ENCODE measurements around the gene PROS1. TPM values are rescaled to one million over a fixed set of nuclear protein-coding genes. Genes with fewer than 3 reads are reported as not detected.

Gene PROS1
- total and polyA plus RNA-seq, 2 donors (not counting 1 experiment from before 2014, with no cell fraction given), result 30.2 to 33.0 TPM

- Histone ChIP-seq H4K20me1 (ENCODE audit: control insufficient read depth, extremely low read depth, insufficient read depth, low read length) (no peaks in the 10 kb centered on the region), H2AFZ (ENCODE audit: low read length) (no peak overlapping the region), H3K36me3 (ENCODE audit: control insufficient read depth, insufficient read depth, low read length) (no peaks in the 10 kb centered on the region), H3K27ac (ENCODE audit: insufficient read depth, low read length) (no peak overlapping the region), H3K27me3 (ENCODE audit: control insufficient read depth, insufficient read depth, low read length) (no peaks in the 10 kb centered on the region), H3K4me2 (ENCODE audit: extremely low read depth, insufficient read depth, low read length) (no peak overlapping the region), H3K9ac (ENCODE audit: insufficient read depth, low read length) (no peak overlapping the region), H3K4me3 (replicated peaks in 1 of 4; ENCODE audit: control extremely low read depth in 1 of 4, insufficient read depth in 1 of 4, low read depth in 3 of 4, low read length in 4 of 4) (no peak overlapping the region), H3K79me2 (ENCODE audit: control insufficient read depth, insufficient read depth, low read length) (no peaks in the 10 kb centered on the region), H3K4me1 (ENCODE audit: control insufficient read depth, extremely low read depth, insufficient read depth, low read length) (no peaks in the 10 kb centered on the region), H3K9me3 (ENCODE audit: control insufficient read depth, insufficient read depth, low read depth, low read length) (no peaks in the 10 kb centered on the region)
- TF ChIP-seq CTCF (conservative IDR thresholded peaks at IDR 0.05 in 1 of 2, IDR thresholded peaks at IDR 0.05 in 1 of 2; ENCODE audit: low read depth in 1 of 2, low read length in 2 of 2), result no peak
- TF ChIP-seq EZH2 (IDR thresholded peaks at IDR 0.05; ENCODE audit: low read length, missing control alignments), result no peak
- no peak for DNase-seq (ENCODE audit: low read depth in 2 of 2)
These were observed 28.3 kb upstream of the PROS1 start for GRCh38 chr3:94001827-94002495.

- Histone ChIP-seq H3K4me3 (replicated peaks in 1 of 4; ENCODE audit: control extremely low read depth in 1 of 4, insufficient read depth in 1 of 4, low read depth in 3 of 4, low read length in 4 of 4) (no peak overlapping the region), H3K27me3 (ENCODE audit: control insufficient read depth, insufficient read depth, low read length) (no peaks in the 10 kb centered on the region), H3K36me3 (ENCODE audit: control insufficient read depth, insufficient read depth, low read length) (no peaks in the 10 kb centered on the region), H3K27ac (ENCODE audit: insufficient read depth, low read length) (no peak overlapping the region), H4K20me1 (ENCODE audit: control insufficient read depth, extremely low read depth, insufficient read depth, low read length) (no peaks in the 10 kb centered on the region), H3K79me2 (ENCODE audit: control insufficient read depth, insufficient read depth, low read length) (no peaks in the 10 kb centered on the region), H3K4me2 (ENCODE audit: extremely low read depth, insufficient read depth, low read length) (no peak overlapping the region), H3K9ac (ENCODE audit: insufficient read depth, low read length) (no peak overlapping the region), H3K4me1 (ENCODE audit: control insufficient read depth, extremely low read depth, insufficient read depth, low read length) (no peaks in the 10 kb centered on the region), H3K9me3 (ENCODE audit: control insufficient read depth, insufficient read depth, low read depth, low read length) (no peaks in the 10 kb centered on the region), H2AFZ (ENCODE audit: low read length) (no peak overlapping the region)
- peak in 1 of 2 donors; percentile 7 for DNase-seq (ENCODE audit: low read depth in 2 of 2)
- no peak for TF ChIP-seq CTCF (conservative IDR thresholded peaks at IDR 0.05 in 1 of 2, IDR thresholded peaks at IDR 0.05 in 1 of 2; ENCODE audit: low read depth in 1 of 2, low read length in 2 of 2)
- TF ChIP-seq EZH2 (IDR thresholded peaks at IDR 0.05; ENCODE audit: low read length, missing control alignments), result no peak
These were observed 27.5 kb upstream of the PROS1 start for GRCh38 chr3:94001191-94001590.

GRCh38 chr3:93994056-93994455 is 20.4 kb upstream of the PROS1 start:
- no peak overlapping the region for H3K9ac ChIP-seq (ENCODE audit: insufficient read depth, low read length)
- H3K27me3 ChIP-seq (ENCODE audit: control insufficient read depth, insufficient read depth, low read length), result no peaks in the 10 kb centered on the region
- H3K36me3 ChIP-seq (ENCODE audit: control insufficient read depth, insufficient read depth, low read length), result no peaks in the 10 kb centered on the region
- H2AFZ ChIP-seq (ENCODE audit: low read length), result no peak overlapping the region
- no peak overlapping the region for H3K4me3 ChIP-seq (replicated peaks in 1 of 4; ENCODE audit: control extremely low read depth in 1 of 4, insufficient read depth in 1 of 4, low read depth in 3 of 4, low read length in 4 of 4)
- H3K4me2 ChIP-seq (ENCODE audit: extremely low read depth, insufficient read depth, low read length), result no peak overlapping the region
- TF ChIP-seq EZH2 (IDR thresholded peaks at IDR 0.05; ENCODE audit: low read length, missing control alignments) (no peak), CTCF (conservative IDR thresholded peaks at IDR 0.05 in 1 of 2, IDR thresholded peaks at IDR 0.05 in 1 of 2; ENCODE audit: low read depth in 1 of 2, low read length in 2 of 2) (no peak)
- no peaks in the 10 kb centered on the region for H3K4me1 ChIP-seq (ENCODE audit: control insufficient read depth, extremely low read depth, insufficient read depth, low read length)
- H4K20me1 ChIP-seq (ENCODE audit: control insufficient read depth, extremely low read depth, insufficient read depth, low read length), result no peaks in the 10 kb centered on the region
- no peaks in the 10 kb centered on the region for H3K79me2 ChIP-seq (ENCODE audit: control insufficient read depth, insufficient read depth, low read length)
- no peaks in the 10 kb centered on the region for H3K9me3 ChIP-seq (ENCODE audit: control insufficient read depth, insufficient read depth, low read depth, low read length)
- peak; percentile 2 to 30 for DNase-seq (ENCODE audit: low read depth in 2 of 2)
- no peak overlapping the region for H3K27ac ChIP-seq (ENCODE audit: insufficient read depth, low read length)

Measured in fibroblast of lung (primary cell).